ENCODE data around the gene WNT3A.
A peak's percentile ranks its signal among the peaks of the same experiment; 100 is the strongest.

Gene WNT3A

GRCh38 chr1:228003461-228004330 is 3.1 kb upstream of the WNT3A start:
- H3K9me3 ChIP-seq (ENCODE audit: low read length): no peaks in the 10 kb centered on the region
- TF ChIP-seq EZH2 (IDR thresholded peaks at IDR 0.05; ENCODE audit: borderline replicate concordance, low read length) (no peak), CTCF (IDR thresholded peaks at IDR 0.05; ENCODE audit: low read length) (no peak)
- no peak overlapping the region for H3K4me2 ChIP-seq (ENCODE audit: low read length)
- no peaks in the 10 kb centered on the region for H3K36me3 ChIP-seq (ENCODE audit: insufficient read depth, low read length)
- no peaks in the 10 kb centered on the region for H3K79me2 ChIP-seq (ENCODE audit: insufficient read depth, low read length)
- no peak overlapping the region for H3K9ac ChIP-seq (ENCODE audit: low read length)
- no peaks in the 10 kb centered on the region for H3K4me1 ChIP-seq (ENCODE audit: insufficient read depth, low read length, severe bottlenecking)
- no peak overlapping the region for H2AFZ ChIP-seq (ENCODE audit: low read length)
- no peaks in the 10 kb centered on the region for H3F3A ChIP-seq (ENCODE audit: insufficient read depth, low read length)
- H4K20me1 ChIP-seq (ENCODE audit: insufficient read depth, low read length): no peaks in the 10 kb centered on the region
- no peak overlapping the region for H3K4me3 ChIP-seq (ENCODE audit: low read depth, low read length, poor library complexity, severe bottlenecking)
- H3K9me2 ChIP-seq (ENCODE audit: low read depth, low read length): no peaks in the 10 kb centered on the region
- no peaks in the 10 kb centered on the region for H3K27me3 ChIP-seq (ENCODE audit: insufficient read depth, low read length)
- no peak overlapping the region for H3K27ac ChIP-seq (ENCODE audit: low read depth, low read length, poor library complexity, severe bottlenecking)

- Histone ChIP-seq H2AFZ (ENCODE audit: low read length) (no peak overlapping the region), H3F3A (ENCODE audit: insufficient read depth, low read length) (no peaks in the 10 kb centered on the region), H3K4me2 (ENCODE audit: low read length) (no peak overlapping the region), H3K4me1 (ENCODE audit: insufficient read depth, low read length, severe bottlenecking) (no peaks in the 10 kb centered on the region), H3K27ac (ENCODE audit: low read depth, low read length, poor library complexity, severe bottlenecking) (no peak overlapping the region), H3K79me2 (ENCODE audit: insufficient read depth, low read length) (no peaks in the 10 kb centered on the region), H3K27me3 (ENCODE audit: insufficient read depth, low read length) (no peaks in the 10 kb centered on the region), H4K20me1 (ENCODE audit: insufficient read depth, low read length) (no peaks in the 10 kb centered on the region), H3K4me3 (ENCODE audit: low read depth, low read length, poor library complexity, severe bottlenecking) (no peak overlapping the region), H3K36me3 (ENCODE audit: insufficient read depth, low read length) (no peaks in the 10 kb centered on the region), H3K9me2 (ENCODE audit: low read depth, low read length) (no peaks in the 10 kb centered on the region), H3K9ac (ENCODE audit: low read length) (no peak overlapping the region), H3K9me3 (ENCODE audit: low read length) (no peaks in the 10 kb centered on the region)
- TF ChIP-seq EZH2 (IDR thresholded peaks at IDR 0.05; ENCODE audit: borderline replicate concordance, low read length) (no peak), CTCF (IDR thresholded peaks at IDR 0.05; ENCODE audit: low read length) (peak; percentile 62)
Observed at GRCh38 chr1:228004331-228004855, 2.4 kb upstream of the WNT3A start.

GRCh38 chr1:228004856-228005462 is 1.8 kb upstream of the WNT3A start:
- Histone ChIP-seq H3K4me1 (ENCODE audit: insufficient read depth, low read length, severe bottlenecking) (no peaks in the 10 kb centered on the region), H2AFZ (ENCODE audit: low read length) (no peak overlapping the region), H4K20me1 (ENCODE audit: insufficient read depth, low read length) (no peaks in the 10 kb centered on the region)

More at GRCh38 chr1:228004856-228005462, 1.8 kb upstream of the WNT3A start:
- Histone ChIP-seq H3K79me2 (ENCODE audit: insufficient read depth, low read length) (no peaks in the 10 kb centered on the region), H3K9ac (ENCODE audit: low read length) (no peak overlapping the region), H3K4me3 (ENCODE audit: low read depth, low read length, poor library complexity, severe bottlenecking) (no peak overlapping the region), H3F3A (ENCODE audit: insufficient read depth, low read length) (no peaks in the 10 kb centered on the region), H3K9me2 (ENCODE audit: low read depth, low read length) (no peaks in the 10 kb centered on the region), H3K27me3 (ENCODE audit: insufficient read depth, low read length) (no peaks in the 10 kb centered on the region), H3K9me3 (ENCODE audit: low read length) (no peaks in the 10 kb centered on the region), H3K4me2 (ENCODE audit: low read length) (no peak overlapping the region), H3K27ac (ENCODE audit: low read depth, low read length, poor library complexity, severe bottlenecking) (no peak overlapping the region), H3K36me3 (ENCODE audit: insufficient read depth, low read length) (no peaks in the 10 kb centered on the region)
- TF ChIP-seq CTCF (IDR thresholded peaks at IDR 0.05; ENCODE audit: low read length) (no peak), EZH2 (IDR thresholded peaks at IDR 0.05; ENCODE audit: borderline replicate concordance, low read length) (no peak)

Measured in OCI-LY1 (cell line).